A549 (cell line): ENCODE measurements around the gene CA10. TPM values are rescaled to one million over a fixed set of nuclear protein-coding genes. Genes with fewer than 3 reads are reported as not detected.

Experiments used
- ATAC-seq, 2 experiments: fragments of 200-7000 bp in 1 of 2; fragments of >200 bp in 1 of 2; cut with Nextera tagmentation in 1 of 2; cut with Tn5 transposase in 1 of 2; 3 replicates each; pipeline versions ENCODE4 v1.8.0 to v1.9.1; 2018 to 2020; ENCODE audit warnings: mild to moderate bottlenecking in 1 of 2, moderate library complexity in 1 of 2
- CTCF ChIA-PET: fragments of 300-600 bp; sonication (Branson Sonifier 250); formaldehyde crosslinking; extraction: SDS; loops from one replicate; lab custom pipeline; 2021; ENCODE audit warnings: antibody characterized with exemption, inconsistent platforms; lab: Yijun Ruan, JAX
- POLR2A ChIA-PET: fragments of 350-600 bp; formaldehyde crosslinking; extraction: SDS; loops from one replicate; lab custom pipeline; 2021; ENCODE audit warnings: antibody characterized with exemption, inconsistent platforms; lab: Yijun Ruan, JAX
- DNase-seq, 2 experiments: peaks; one replicate each; pipeline versions ENCODE4 v3.0.0 to v3.0.0-alpha.2; 2011 to 2016; ENCODE audit warnings: low read depth in 1 of 2, low spot score in 1 of 2
- FAIRE-seq: peaks from 2 replicates; lab custom pipeline; 2011; peaks lifted over from hg19 to GRCh38; lab: Jason Lieb, UNC
- H3K27ac ChIP-seq, 2 experiments: fragments of >200 bp; sonication (Bioruptor Twin); formaldehyde crosslinking; 3 replicates each; pipeline ENCODE4 v1.5.1; 2016 to 2017
- H3K4me1 ChIP-seq: fragments of >200 bp; sonication (Bioruptor Twin); formaldehyde crosslinking; 3 replicates; pipeline ENCODE4 v1.6.1; 2016
- H3K4me2 ChIP-seq: fragments of >200 bp; sonication (Bioruptor Twin); formaldehyde crosslinking; 3 replicates; pipeline ENCODE4 v1.6.1; 2016
- H3K4me3 ChIP-seq: fragments of >200 bp; sonication (Bioruptor Twin); formaldehyde crosslinking; 3 replicates; pipeline ENCODE4 v1.5.1; 2016
- H3K9me3 ChIP-seq: fragments of >200 bp; sonication (Bioruptor Twin); formaldehyde crosslinking; 3 replicates; pipeline ENCODE4 v1.6.1; 2016
- CBX2 ChIP-seq: fragments of 200-600 bp; sonication (generic); IDR thresholded peaks from 2 replicates; pipeline ENCODE4 v1.6.1; 2016; ENCODE audit warnings: low read depth, mild to moderate bottlenecking, borderline replicate concordance
- CEBPB ChIP-seq, 2 experiments: fragments of >200 bp in 1 of 2; sonication (Bioruptor Twin) in 1 of 2; formaldehyde crosslinking in 1 of 2; IDR thresholded peaks; 2 replicates each; pipeline ENCODE4 v1.6.1; 2012 to 2016
- CHD4 ChIP-seq: fragments of 200-600 bp; sonication (generic); IDR thresholded peaks from 2 replicates; pipeline ENCODE4 v1.6.1; 2016; ENCODE audit warnings: antibody characterized with exemption, mild to moderate bottlenecking, borderline replicate concordance
- E2F6 ChIP-seq: IDR thresholded peaks from 2 replicates; pipeline ENCODE4 v1.6.1; 2012; ENCODE audit warnings: low read depth, borderline replicate concordance
- FOSB ChIP-seq: fragments of 250-450 bp; sonication (Bioruptor Pico); IDR thresholded peaks from 2 replicates; pipeline ENCODE4 v1.5.0; 2020; ENCODE audit warnings: mild to moderate bottlenecking, moderate library complexity
- GATA3 ChIP-seq: IDR thresholded peaks from 2 replicates; pipeline ENCODE4 v1.6.1; 2012; ENCODE audit warnings: borderline replicate concordance
- JUN ChIP-seq, 2 experiments: fragments of >200 bp; sonication (Bioruptor Twin); formaldehyde crosslinking; IDR thresholded peaks; 2 replicates in 1 of 2; 3 replicates in 1 of 2; pipeline ENCODE4 v1.6.1; 2016 to 2017
- MAFK ChIP-seq: fragments of 450-650 bp; IDR thresholded peaks from 2 replicates; pipeline ENCODE4 v1.6.1; 2014; ENCODE audit not compliant: partially characterized antibody
- MAX ChIP-seq: IDR thresholded peaks from 2 replicates; pipeline ENCODE4 v1.6.1; 2012
- NFE2L2 ChIP-seq: fragments of 150-350 bp; conservative IDR thresholded peaks from 2 replicates; pipeline ENCODE4 v1.6.1; 2014; ENCODE audit warnings: low read length
- NR3C1 ChIP-seq: fragments of >200 bp; sonication (Bioruptor Twin); formaldehyde crosslinking; IDR thresholded peaks from 3 replicates; pipeline ENCODE4 v1.6.1; 2017
- RAD21 ChIP-seq, 2 experiments: fragments of >200 bp in 1 of 2; sonication (Bioruptor Twin) in 1 of 2; formaldehyde crosslinking in 1 of 2; IDR thresholded peaks in 1 of 2; conservative IDR thresholded peaks in 1 of 2; 2 replicates in 1 of 2; 3 replicates in 1 of 2; pipeline ENCODE4 v1.6.1; 2012 to 2018; ENCODE audit warnings: inconsistent platforms in 1 of 2
- RARB ChIP-seq: fragments of 250-450 bp; sonication (Bioruptor Pico); IDR thresholded peaks from 2 replicates; pipeline ENCODE4 v1.8.0; 2021; ENCODE audit warnings: mild to moderate bottlenecking, moderate library complexity
- RNF2 ChIP-seq: fragments of 200-600 bp; sonication (generic); IDR thresholded peaks from 2 replicates; pipeline ENCODE4 v1.6.1; 2016; ENCODE audit warnings: low read depth, mild to moderate bottlenecking, antibody characterized with exemption, moderate library complexity, borderline replicate concordance
- SREBF2 ChIP-seq: fragments of 450-650 bp; IDR thresholded peaks from 2 replicates; pipeline ENCODE4 v1.6.1; 2014; ENCODE audit warnings: mild to moderate bottlenecking, moderate library complexity
- TFCP2L1 ChIP-seq: fragments of 250-450 bp; sonication (Bioruptor Pico); IDR thresholded peaks from 2 replicates; pipeline ENCODE4 v1.5.0; 2021; ENCODE audit warnings: mild to moderate bottlenecking
- ZNF302 ChIP-seq: fragments of 250-450 bp; sonication (Bioruptor Pico); IDR thresholded peaks from 2 replicates; pipeline ENCODE4 v1.9.0; 2021; ENCODE audit warnings: inconsistent platforms, mild to moderate bottlenecking, moderate library complexity
- ZSCAN20 ChIP-seq: fragments of 250-450 bp; sonication (Bioruptor Pico); IDR thresholded peaks from 2 replicates; pipeline ENCODE4 v1.8.0; 2022; ENCODE audit warnings: mild to moderate bottlenecking, moderate library complexity
- WGBS: methylation state at CpG from one replicate; pipeline ENCODE4 v1.1.6; 2017; ENCODE audit errors: missing lambda C conversion rate; 5-methylcytosine and 5-hydroxymethylcytosine counted together
- polyA plus RNA-seq, 4 experiments: library from polyadenylated mRNA; depleted of rRNA in 3 of 4; stranded (reverse); fragments of >200 nt; fragmentation: RNase III in 1 of 4; extraction: RNeasy Plus Mini Kit Qiagen cat#74134 plus additional on column Dnase treatment in 1 of 4; gene quantifications; 2 replicates in 3 of 4; 3 replicates in 1 of 4; pipeline ENCODE4 v1.2.3, GENCODE V29; 2011 to 2017
- TF ChIP-seq, protein P1 (sequence below): fragments of 450-650 bp; IDR thresholded peaks from 2 replicates; pipeline ENCODE4 v1.6.1; 2014; ENCODE audit warnings: antibody characterized with exemption

The CA10 gene
- polyA plus RNA-seq, 2 of the 4 experiments (the other 2 are of a cell fraction): not detected

GRCh38 chr17:51833620-51834019, 324.9 kb downstream of the CA10 start:
- FAIRE-seq: no peak
- no peak for TF ChIP-seq SREBF2
- TF ChIP-seq MAFK: peak; percentile 67
- CTCF ChIA-PET: interaction anchor here (0.6 to 1.2 kb wide), 2 partner anchors 147 to 297 kb away, joined by 3 read pairs; no protein-coding TSS in a partner anchor

GRCh38 chr17:51833045-51833444, 325.5 kb downstream of the CA10 start:
- Histone ChIP-seq H3K4me3 (no peak overlapping the region), H3K4me1 (no peaks in the 10 kb centered on the region), H3K27ac (no peak overlapping the region), H3K9me3 (no peaks in the 10 kb centered on the region), H3K4me2 (no peak overlapping the region)
- FAIRE-seq: no peak
- ChIA-PET CTCF (interaction anchor here (0.6 to 1.2 kb wide), 3 partner anchors 10 to 147 kb away, joined by 3 read pairs; no protein-coding TSS in a partner anchor), POLR2A (no interaction called here)
- TF ChIP-seq TFCP2L1 (CRISPR knock-in tag) (no peak), RARB (no peak), CEBPB (IDR thresholded peaks at IDR 0.05) (no peak), MAFK (no peak)
- WGBS: 0% methylated on average over 2 of the region's 2 CpGs
- ATAC-seq: no peak
- DNase-seq: no peak

More at GRCh38 chr17:51833620-51834019, 324.9 kb downstream of the CA10 start:
- POLR2A ChIA-PET: no interaction called here
- WGBS: 11% methylated on average over 3 of the region's 3 CpGs
- Histone ChIP-seq H3K4me3 (no peak overlapping the region), H3K4me1 (no peaks in the 10 kb centered on the region), H3K27ac (no peak overlapping the region), H3K9me3 (no peaks in the 10 kb centered on the region), H3K4me2 (no peak overlapping the region)
- DNase-seq: no peak
- no peak for ATAC-seq

DNA sequence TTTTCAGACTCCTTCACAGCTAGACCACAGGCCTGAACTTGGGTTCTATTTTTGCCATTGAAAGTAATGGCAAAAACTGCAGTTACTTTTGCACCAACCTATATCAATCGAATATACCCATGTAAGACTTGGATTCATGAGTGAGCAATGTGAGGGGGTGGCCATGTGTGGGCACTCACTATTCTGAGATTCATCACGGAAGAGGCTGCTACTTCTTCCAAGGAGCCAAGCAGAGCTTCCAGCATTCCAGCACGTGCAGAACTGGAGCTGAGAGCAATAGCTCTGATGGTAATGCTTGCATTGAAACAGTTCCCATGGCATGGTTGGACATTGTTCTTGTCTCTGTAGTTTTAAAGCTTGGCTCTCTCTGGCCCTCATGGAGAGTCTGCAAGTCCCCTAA, 327.6 kb downstream of the CA10 start:
- ChIA-PET CTCF (no interaction called here), POLR2A (no interaction called here)
- TF ChIP-seq CHD4 (no peak), CBX2 (no peak), E2F6 (no peak), JUN (IDR thresholded peaks at IDR 0.05) (no peak), NFE2L2 (no peak), MAX (no peak)
- TF ChIP-seq, protein P1, sequence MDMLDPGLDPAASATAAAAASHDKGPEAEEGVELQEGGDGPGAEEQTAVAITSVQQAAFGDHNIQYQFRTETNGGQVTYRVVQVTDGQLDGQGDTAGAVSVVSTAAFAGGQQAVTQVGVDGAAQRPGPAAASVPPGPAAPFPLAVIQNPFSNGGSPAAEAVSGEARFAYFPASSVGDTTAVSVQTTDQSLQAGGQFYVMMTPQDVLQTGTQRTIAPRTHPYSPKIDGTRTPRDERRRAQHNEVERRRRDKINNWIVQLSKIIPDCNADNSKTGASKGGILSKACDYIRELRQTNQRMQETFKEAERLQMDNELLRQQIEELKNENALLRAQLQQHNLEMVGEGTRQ: no peak
- DNase-seq: no peak
- Histone ChIP-seq H3K27ac (no peak overlapping the region), H3K4me2 (no peak overlapping the region), H3K9me3 (no peaks in the 10 kb centered on the region), H3K4me3 (no peak overlapping the region), H3K4me1 (no peaks in the 10 kb centered on the region)
- no peak for ATAC-seq
- WGBS: 4% methylated on average over 3 of the region's 3 CpGs
- no peak for FAIRE-seq

DNA sequence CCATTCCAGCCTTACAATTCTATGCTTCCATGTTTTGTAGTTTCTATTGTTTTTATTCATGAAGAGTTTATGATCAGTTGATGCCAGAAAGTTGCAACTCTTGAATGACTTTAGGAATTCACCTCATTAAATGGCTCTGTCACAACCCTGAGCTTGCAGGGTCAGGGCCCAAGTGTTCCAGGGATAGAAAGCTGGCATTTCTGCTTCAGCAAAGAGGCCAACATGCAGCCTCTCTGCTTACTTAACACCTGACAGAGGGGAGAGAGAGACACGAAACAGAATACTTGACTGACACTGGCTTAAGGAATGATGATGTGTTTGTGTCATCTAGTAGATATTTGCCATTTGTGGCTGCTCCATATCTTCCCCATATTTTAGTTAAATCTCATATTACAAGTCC, 328.1 kb downstream of the CA10 start:
- Histone ChIP-seq H3K4me3 (no peak overlapping the region), H3K27ac (no peak overlapping the region), H3K4me2 (no peak overlapping the region), H3K4me1 (no peaks in the 10 kb centered on the region), H3K9me3 (no peaks in the 10 kb centered on the region)
- FAIRE-seq: no peak
- WGBS: 0% methylated on average over 1 of the region's 1 CpG
- DNase-seq: no peak
- ChIA-PET CTCF (no interaction called here), POLR2A (no interaction called here)
- no peak for ATAC-seq
- TF ChIP-seq ZNF302 (CRISPR knock-in tag) (no peak), RAD21 (conservative IDR thresholded peaks at IDR 0.05 in 1 of 2, IDR thresholded peaks at IDR 0.05 in 1 of 2) (no peak), FOSB (CRISPR knock-in tag) (no peak), GATA3 (no peak), NR3C1 (no peak), MAX (no peak), CEBPB (IDR thresholded peaks at IDR 0.05) (no peak), ZSCAN20 (no peak), RNF2 (no peak), NFE2L2 (no peak), TFCP2L1 (CRISPR knock-in tag) (no peak)
